Femur (tissue), 1 donor: ENCODE measurements around the gene MYO9B.

ENCODE experiments used
- DNase-seq: peaks from one replicate; pipeline ENCODE4 v3.0.0-alpha.2; 2017

Gene MYO9B, protein sequence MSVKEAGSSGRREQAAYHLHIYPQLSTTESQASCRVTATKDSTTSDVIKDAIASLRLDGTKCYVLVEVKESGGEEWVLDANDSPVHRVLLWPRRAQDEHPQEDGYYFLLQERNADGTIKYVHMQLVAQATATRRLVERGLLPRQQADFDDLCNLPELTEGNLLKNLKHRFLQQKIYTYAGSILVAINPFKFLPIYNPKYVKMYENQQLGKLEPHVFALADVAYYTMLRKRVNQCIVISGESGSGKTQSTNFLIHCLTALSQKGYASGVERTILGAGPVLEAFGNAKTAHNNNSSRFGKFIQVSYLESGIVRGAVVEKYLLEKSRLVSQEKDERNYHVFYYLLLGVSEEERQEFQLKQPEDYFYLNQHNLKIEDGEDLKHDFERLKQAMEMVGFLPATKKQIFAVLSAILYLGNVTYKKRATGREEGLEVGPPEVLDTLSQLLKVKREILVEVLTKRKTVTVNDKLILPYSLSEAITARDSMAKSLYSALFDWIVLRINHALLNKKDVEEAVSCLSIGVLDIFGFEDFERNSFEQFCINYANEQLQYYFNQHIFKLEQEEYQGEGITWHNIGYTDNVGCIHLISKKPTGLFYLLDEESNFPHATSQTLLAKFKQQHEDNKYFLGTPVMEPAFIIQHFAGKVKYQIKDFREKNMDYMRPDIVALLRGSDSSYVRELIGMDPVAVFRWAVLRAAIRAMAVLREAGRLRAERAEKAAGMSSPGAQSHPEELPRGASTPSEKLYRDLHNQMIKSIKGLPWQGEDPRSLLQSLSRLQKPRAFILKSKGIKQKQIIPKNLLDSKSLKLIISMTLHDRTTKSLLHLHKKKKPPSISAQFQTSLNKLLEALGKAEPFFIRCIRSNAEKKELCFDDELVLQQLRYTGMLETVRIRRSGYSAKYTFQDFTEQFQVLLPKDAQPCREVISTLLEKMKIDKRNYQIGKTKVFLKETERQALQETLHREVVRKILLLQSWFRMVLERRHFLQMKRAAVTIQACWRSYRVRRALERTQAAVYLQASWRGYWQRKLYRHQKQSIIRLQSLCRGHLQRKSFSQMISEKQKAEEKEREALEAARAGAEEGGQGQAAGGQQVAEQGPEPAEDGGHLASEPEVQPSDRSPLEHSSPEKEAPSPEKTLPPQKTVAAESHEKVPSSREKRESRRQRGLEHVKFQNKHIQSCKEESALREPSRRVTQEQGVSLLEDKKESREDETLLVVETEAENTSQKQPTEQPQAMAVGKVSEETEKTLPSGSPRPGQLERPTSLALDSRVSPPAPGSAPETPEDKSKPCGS (N-terminal part only)

GRCh38 chr19:17075035-17075863 lies at the start of gene MYO9B, which contains the start of gene HAUS8:
TSS of gene MYO9B (plus strand) at chr19:17075777. CDS start at chr19:17101718, 25,941 bp downstream.
TSS of gene HAUS8 (minus strand) at chr19:17075452. CDS start at chr19:17075422, 30 bp downstream.
- DNase-seq = peak; percentile 100

GRCh38 chr19:17025991-17026658 lies 49.5 kb upstream of the MYO9B start:
- peak; percentile 38 for DNase-seq

DNA sequence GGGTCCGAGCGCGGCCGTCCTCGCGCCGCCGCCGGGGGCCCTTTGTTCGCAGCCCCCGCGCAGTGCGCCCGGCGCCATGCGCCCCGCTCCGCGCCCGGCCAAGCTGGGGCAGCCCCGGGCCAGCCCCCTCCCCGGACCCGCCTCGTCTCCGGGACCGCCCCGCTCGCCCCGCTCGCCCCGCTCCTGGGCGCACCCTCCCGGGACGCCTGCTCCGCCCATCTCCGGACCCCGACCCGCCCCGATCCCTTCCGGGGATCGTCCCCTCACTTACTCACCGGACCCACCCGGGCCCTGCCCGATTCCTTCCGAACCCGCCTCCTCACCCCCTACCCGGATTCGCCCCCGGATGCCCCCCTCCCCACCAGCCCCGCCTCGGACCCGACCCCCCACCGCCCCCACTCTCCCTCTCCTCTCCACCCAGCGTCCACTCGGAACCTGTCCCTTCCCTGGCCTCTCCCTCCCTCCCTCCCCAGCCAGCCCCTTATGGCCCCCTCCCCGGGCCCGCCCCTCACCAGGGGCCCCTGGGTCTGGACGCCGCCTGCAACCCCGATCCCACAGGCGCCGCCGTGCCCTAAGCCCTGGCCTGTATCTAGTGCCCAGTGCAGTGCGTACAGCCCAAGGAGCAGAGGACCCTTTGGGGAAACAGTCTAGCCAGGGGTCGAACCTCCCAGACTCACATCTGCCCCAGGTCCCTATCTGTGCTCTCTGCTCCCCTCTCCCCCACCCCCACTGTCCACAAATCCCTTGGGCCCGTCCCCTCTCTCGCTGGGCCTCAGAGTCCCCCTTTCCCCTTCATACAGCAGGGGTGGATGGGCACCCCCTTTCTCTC lies 48.7 kb upstream of the MYO9B start, which contains the start of gene CPAMD8:
Gene CPAMD8, minus strand, starts transcription at position 105 of the 829 bp plus-strand sequence. CDS start 168 bp downstream, outside the sequence.
- DNase-seq = peak; percentile 36

- peak; percentile 24 for DNase-seq
Observed at GRCh38 chr19:17027535-17027975, 48.0 kb upstream of the MYO9B start.

GRCh38 chr19:17031741-17032140 lies 43.8 kb upstream of the MYO9B start:
- no peak for DNase-seq

DNA sequence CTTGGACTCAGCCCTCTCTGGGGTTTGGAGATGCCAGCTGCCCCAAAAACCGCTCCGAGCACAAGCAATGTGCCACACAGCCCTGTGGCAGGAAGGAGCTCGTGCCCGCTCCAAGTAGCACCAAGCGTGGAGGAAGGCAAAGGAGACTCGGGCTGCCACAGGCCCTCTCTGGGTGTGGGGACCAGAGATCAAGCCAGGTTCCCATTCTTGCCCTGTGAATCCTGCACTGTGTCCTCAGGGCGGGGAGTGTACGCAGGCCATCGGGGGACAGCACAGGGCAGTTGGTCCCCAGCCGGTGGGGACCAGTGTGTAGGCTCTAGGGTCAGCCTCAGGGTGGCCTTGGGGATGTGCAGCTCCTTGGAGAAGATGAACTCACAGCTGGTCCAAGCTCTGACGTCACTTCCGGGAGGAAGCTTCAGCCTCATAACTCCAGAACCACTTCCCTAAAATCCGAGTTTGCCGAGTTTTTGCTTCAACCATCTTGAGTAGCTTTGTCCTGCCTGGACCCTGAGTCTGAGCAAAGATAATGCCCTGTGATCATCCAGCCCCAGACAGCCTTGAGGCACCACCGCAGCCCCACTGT lies 39.6 kb upstream of the MYO9B start:
- DNase-seq = peak; percentile 49

- DNase-seq = no peak
Observed at GRCh38 chr19:17036640-17037039, 38.9 kb upstream of the MYO9B start.

DNA sequence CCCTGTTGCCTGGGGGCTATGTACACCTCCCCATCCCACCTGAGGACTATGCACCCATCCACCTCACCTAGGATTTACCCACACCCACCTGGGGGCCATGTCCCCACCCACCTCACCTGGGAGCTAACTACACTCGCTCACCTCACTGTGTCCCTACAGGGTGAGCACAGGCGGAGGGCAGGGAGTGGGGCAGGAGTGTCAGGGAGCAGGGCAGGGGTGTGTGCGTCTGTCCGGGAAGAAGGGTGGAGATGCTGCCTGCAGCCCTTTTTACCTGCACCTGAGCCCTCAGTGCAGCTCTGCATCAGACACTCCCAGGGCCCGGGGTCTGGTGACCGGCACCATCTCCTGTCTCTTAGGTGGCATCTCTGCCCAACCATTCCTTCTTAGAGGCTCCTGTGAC lies 38.4 kb upstream of the MYO9B start:
- no peak for DNase-seq

GRCh38 chr19:17037966-17038500 lies 37.5 kb upstream of the MYO9B start:
- no peak for DNase-seq

GRCh38 chr19:17041976-17042375 lies 33.6 kb upstream of the MYO9B start:
- DNase-seq = no peak

GRCh38 chr19:17043744-17044143 lies 31.8 kb upstream of the MYO9B start:
- no peak for DNase-seq

GRCh38 chr19:17045907-17046502 lies 29.6 kb upstream of the MYO9B start:
- no peak for DNase-seq

DNA sequence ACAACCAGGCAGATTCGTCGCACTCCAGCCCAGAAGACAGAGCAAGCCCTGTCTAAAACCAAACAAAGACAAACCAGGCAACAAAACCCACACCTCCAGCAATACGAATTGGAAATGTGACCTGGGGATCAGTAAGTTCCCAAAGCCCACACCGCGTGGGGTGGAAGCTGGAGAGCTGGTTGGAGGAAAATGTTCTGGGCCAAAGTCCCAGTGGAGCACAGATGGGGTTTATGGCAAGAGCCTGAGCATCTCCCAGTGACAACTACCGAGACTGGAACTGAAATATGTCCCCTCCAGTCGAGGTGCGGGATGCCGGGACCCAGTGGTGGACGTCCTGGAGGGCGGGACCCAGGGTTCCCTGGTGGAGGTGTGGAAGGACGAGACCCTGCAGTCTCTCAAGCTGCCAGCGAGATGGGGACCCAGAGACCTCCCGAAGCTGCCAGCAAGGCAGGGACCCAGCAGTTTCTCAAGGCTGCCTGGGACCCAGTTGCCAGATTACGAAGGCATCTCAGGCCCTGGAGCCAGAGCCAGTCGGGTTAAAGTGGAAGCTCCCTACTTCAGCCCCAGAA lies 26.6 kb upstream of the MYO9B start:
- no peak for DNase-seq

GRCh38 chr19:17049711-17050280 lies 25.8 kb upstream of the MYO9B start:
- DNase-seq = no peak

DNA sequence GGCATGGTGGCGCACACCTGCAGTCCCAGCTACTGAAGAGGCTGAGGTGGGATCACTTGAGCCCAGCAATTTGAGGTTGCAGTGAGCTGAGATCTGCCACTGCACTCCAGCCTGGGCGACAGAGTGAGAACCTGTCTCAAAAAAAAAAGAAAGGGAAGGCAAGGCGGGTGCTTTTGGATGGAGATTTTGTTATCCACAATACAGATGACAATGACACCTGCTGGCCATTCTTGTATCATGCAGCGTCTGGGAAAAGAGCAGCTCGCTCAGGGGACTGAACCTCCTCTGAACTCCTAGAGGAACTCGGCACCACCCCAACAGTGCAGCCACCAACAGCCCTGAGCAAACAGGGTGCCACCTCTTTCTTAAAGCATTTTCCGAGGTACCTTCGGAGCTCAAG lies 23.1 kb upstream of the MYO9B start:
- peak; percentile 40 for DNase-seq

- DNase-seq = no peak
Observed at GRCh38 chr19:17054746-17055145, 20.8 kb upstream of the MYO9B start.

- DNase-seq = no peak
Observed at GRCh38 chr19:17055636-17056035, 19.9 kb upstream of the MYO9B start.

GRCh38 chr19:17058236-17058635 lies 17.3 kb upstream of the MYO9B start:
- no peak for DNase-seq
